GM12878 (cell line): ENCODE measurements around the gene HMGN4. TPM values are rescaled to one million over a fixed set of nuclear protein-coding genes. Genes with fewer than 3 reads are reported as not detected.

Experiments used
- ATF7 ChIP-seq: fragments of 450-650 bp; IDR thresholded peaks from 2 replicates; pipeline ENCODE4 v1.6.1; 2016; ENCODE audit warnings: low read depth, mild to moderate bottlenecking
- BHLHE40 ChIP-seq, 2 experiments: fragments of 450-650 bp in 1 of 2; IDR thresholded peaks; 2 replicates each; pipeline ENCODE4 v1.6.1; 2011 to 2017; ENCODE audit warnings: low read depth in 2 of 2, borderline replicate concordance in 1 of 2, improper control_type of control experiment in 1 of 2, low read length in 1 of 2, mild to moderate bottlenecking in 1 of 2
- BMI1 ChIP-seq: fragments of 450-650 bp; IDR thresholded peaks from 2 replicates; pipeline ENCODE4 v1.6.1; 2016; ENCODE audit warnings: mild to moderate bottlenecking, moderate library complexity, borderline replicate concordance
- CBFB ChIP-seq: IDR thresholded peaks from 2 replicates; pipeline ENCODE4 v1.6.1; 2016; ENCODE audit warnings: antibody characterized with exemption, low read depth
- CTCF ChIP-seq, 3 experiments: IDR thresholded peaks in 2 of 3; conservative IDR thresholded peaks in 1 of 3; 2 replicates each; pipeline ENCODE4 v1.5.1; 2011; ENCODE audit warnings: low read depth in 3 of 3, low read length in 3 of 3, mild to moderate bottlenecking in 3 of 3, control low read depth in 2 of 3, moderate library complexity in 2 of 3, inconsistent platforms in 1 of 3, mixed read lengths in 1 of 3; ENCODE audit not compliant: control insufficient read depth in 2 of 3, insufficient read depth in 1 of 3; ENCODE audit errors: extremely low read depth in 1 of 3
- EED ChIP-seq: sonication (generic); IDR thresholded peaks from 2 replicates; pipeline ENCODE4 v1.6.1; 2016; ENCODE audit warnings: antibody characterized with exemption, low read depth
- ELK1 ChIP-seq: IDR thresholded peaks from 2 replicates; pipeline ENCODE4 v1.6.1; 2012; ENCODE audit warnings: low read depth, low read length, improper control_type of control experiment
- HCFC1 ChIP-seq: fragments of 150-350 bp; IDR thresholded peaks from 2 replicates; pipeline ENCODE4 v1.6.1; 2014; ENCODE audit warnings: low read length
- LARP7 ChIP-seq: fragments of 450-650 bp; IDR thresholded peaks from 2 replicates; pipeline ENCODE4 v1.6.1; 2017; ENCODE audit warnings: mild to moderate bottlenecking
- MEF2B ChIP-seq: fragments of 450-650 bp; IDR thresholded peaks from 2 replicates; pipeline ENCODE4 v1.6.1; 2018; ENCODE audit warnings: mild to moderate bottlenecking, moderate library complexity; ENCODE audit not compliant: partially characterized antibody, poor library complexity, severe bottlenecking
- MTA2 ChIP-seq: fragments of 450-650 bp; IDR thresholded peaks from 2 replicates; pipeline ENCODE4 v1.6.1; 2016; ENCODE audit warnings: low read depth, mild to moderate bottlenecking, moderate library complexity
- NBN ChIP-seq: fragments of 450-650 bp; IDR thresholded peaks from 2 replicates; pipeline ENCODE4 v1.6.1; 2016
- NR2F1 ChIP-seq: fragments of 450-650 bp; conservative IDR thresholded peaks from 2 replicates; pipeline ENCODE4 v1.6.1; 2017; ENCODE audit warnings: mild to moderate bottlenecking
- PBX3 ChIP-seq: IDR thresholded peaks from 2 replicates; pipeline ENCODE4 v1.6.1; 2011; ENCODE audit warnings: mild to moderate bottlenecking, low read depth, low read length, moderate library complexity; ENCODE audit not compliant: insufficient replicate concordance
- POLR2A ChIP-seq: IDR thresholded peaks from 2 replicates; pipeline ENCODE4 v1.6.1; 2011; ENCODE audit warnings: low read depth, mild to moderate bottlenecking, low read length
- POLR2AphosphoS2 ChIP-seq: IDR thresholded peaks from 2 replicates; pipeline ENCODE4 v1.6.1; 2011; ENCODE audit warnings: low read depth, mild to moderate bottlenecking, low read length, improper control_type of control experiment, moderate library complexity
- POLR2AphosphoS5 ChIP-seq: IDR thresholded peaks from 2 replicates; pipeline ENCODE4 v1.6.1; 2011; ENCODE audit warnings: mild to moderate bottlenecking, low read length, inconsistent platforms
- RBBP5 ChIP-seq: fragments of 200-600 bp; sonication (generic); conservative IDR thresholded peaks from 2 replicates; pipeline ENCODE4 v1.6.1; 2016
- RUNX3 ChIP-seq: IDR thresholded peaks from 2 replicates; pipeline ENCODE4 v1.6.1; 2012; ENCODE audit warnings: low read length, inconsistent platforms
- SIN3A ChIP-seq: IDR thresholded peaks from 2 replicates; pipeline ENCODE4 v1.6.1; 2012; ENCODE audit warnings: low read depth, low read length, improper control_type of control experiment
- SMAD5 ChIP-seq: IDR thresholded peaks from 2 replicates; pipeline ENCODE4 v1.6.1; 2016; ENCODE audit warnings: antibody characterized with exemption, low read depth
- SMARCA5 ChIP-seq: fragments of 450-650 bp; IDR thresholded peaks from 2 replicates; pipeline ENCODE4 v1.6.1; 2017; ENCODE audit warnings: mild to moderate bottlenecking
- SMC3 ChIP-seq: IDR thresholded peaks from 2 replicates; pipeline ENCODE4 v1.6.1; 2011; ENCODE audit warnings: low read length, improper control_type of control experiment, borderline replicate concordance
- SUPT20H ChIP-seq: IDR thresholded peaks from 2 replicates; pipeline ENCODE4 v1.6.1; 2011; ENCODE audit warnings: low read depth, mild to moderate bottlenecking, low read length, moderate library complexity, borderline replicate concordance; ENCODE audit not compliant: control insufficient read depth
- TAF1 ChIP-seq: IDR thresholded peaks from 2 replicates; pipeline ENCODE4 v1.6.1; 2011; ENCODE audit warnings: mild to moderate bottlenecking, low read depth, low read length, borderline replicate concordance
- YY1 ChIP-seq: IDR thresholded peaks from 2 replicates; pipeline ENCODE4 v1.6.1; 2011; ENCODE audit warnings: low read depth, mild to moderate bottlenecking, low read length
- polyA plus RNA-seq, 11 experiments: library from polyadenylated mRNA; depleted of rRNA in 4 of 11; unstranded in 6 of 11; stranded (reverse) in 5 of 11; fragments of >200 nt; fragmentation: Nextera tagmentation in 4 of 11; fragmentation: Illumina TruSeq in 1 of 11; extraction: Ambion mirVana in 4 of 11; extraction: Trizol in 1 of 11; gene quantifications; 1 replicate in 1 of 11; 2 replicates in 10 of 11; pipeline versions ENCODE4 v1.2.1 to v1.2.3, GENCODE V29; 2011 to 2016; ENCODE audit warnings: inconsistent platforms in 2 of 11, missing spikeins in 2 of 11, low read depth in 1 of 11
- total RNA-seq, 4 experiments: library from RNA; depleted of rRNA in 3 of 4; stranded (reverse); fragments of >200 nt in 3 of 4; fragmentation: Illumina TruSeq in 1 of 4; extraction: Trizol in 1 of 4; gene quantifications; 2 replicates each; pipeline versions ENCODE4 v1.2.1 to v1.2.3, GENCODE V29; 2013 to 2021
- TF ChIP-seq, protein P1 (sequence below): IDR thresholded peaks from 2 replicates; pipeline ENCODE4 v1.6.1; 2011; ENCODE audit warnings: borderline replicate concordance, low read depth, mild to moderate bottlenecking, moderate library complexity, low read length; ENCODE audit not compliant: insufficient read depth, poor library complexity, severe bottlenecking

Gene HMGN4
- total and polyA plus RNA-seq, 10 of the 15 experiments (the other 5 are each of a cell fraction or from before 2014, with no cell fraction given): 26.7 to 99.1 (median 76.7) TPM

DNA sequence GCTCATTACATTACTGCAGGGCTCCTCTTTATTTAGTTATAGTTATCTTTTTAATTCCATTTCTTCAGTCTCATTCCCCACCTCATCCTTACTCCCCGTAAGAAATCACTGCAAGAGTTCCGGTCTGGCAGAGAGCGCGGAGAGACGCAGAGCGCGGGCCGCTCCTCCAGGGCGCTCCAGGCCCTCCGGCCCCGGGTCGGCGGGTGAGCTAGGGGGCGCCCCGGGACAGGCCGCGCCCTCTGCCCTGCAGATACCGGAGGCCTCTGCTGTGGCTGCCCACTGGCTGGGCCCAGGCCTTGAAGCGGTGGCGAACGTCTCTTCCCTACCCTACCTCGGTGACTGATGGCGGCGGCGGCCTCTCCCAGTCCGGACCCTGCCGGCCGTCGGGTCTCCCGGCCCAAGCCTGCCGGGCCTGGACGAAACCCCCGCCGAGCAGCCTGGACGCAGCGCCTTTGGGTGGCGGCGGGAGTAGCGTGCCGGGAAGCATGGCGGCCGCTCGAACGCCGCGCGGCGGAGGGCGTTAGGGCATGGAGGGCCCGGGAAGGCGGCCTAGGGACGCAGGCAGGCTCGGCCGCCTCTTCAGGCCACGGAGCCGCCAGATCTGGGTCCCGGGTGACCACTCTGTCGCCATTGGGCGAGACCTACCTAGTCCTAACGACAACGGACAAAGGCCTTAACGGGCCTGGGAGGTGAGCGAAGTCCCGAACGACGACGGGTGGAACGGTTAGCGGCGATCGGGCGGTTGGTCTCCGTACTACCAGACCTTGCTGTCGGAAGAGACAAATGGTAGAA, 16.4 kb upstream of the HMGN4 start (continued):
- no peak for TF ChIP-seq ATF7
- 0 out of 2 replicates have a peak, but pooled peaks have one; percentile 12 for TF ChIP-seq HCFC1
- TF ChIP-seq BHLHE40 (IDR thresholded peaks at IDR 0.05; ENCODE audit: borderline replicate concordance in 1 of 2, low read depth in 2 of 2, low read length in 1 of 2): peak; percentile 8 to 66; a peak in 2 of 4 replicates
- peak; percentile 61; the same call in 1 of the 2 replicates for TF ChIP-seq POLR2AphosphoS5
- TF ChIP-seq LARP7: peak; percentile 93; the same call in 1 of the 2 replicates
- TF ChIP-seq SUPT20H: no peak
- peak; percentile 88 for TF ChIP-seq NR2F1
- no peak for TF ChIP-seq BMI1
- peak; percentile 62; the same call in 1 of the 2 replicates for TF ChIP-seq TAF1
- peak; percentile 32; the same call in 1 of the 2 replicates for TF ChIP-seq EED
- no peak for TF ChIP-seq MTA2
- no peak for TF ChIP-seq ELK1
- TF ChIP-seq, protein P1, sequence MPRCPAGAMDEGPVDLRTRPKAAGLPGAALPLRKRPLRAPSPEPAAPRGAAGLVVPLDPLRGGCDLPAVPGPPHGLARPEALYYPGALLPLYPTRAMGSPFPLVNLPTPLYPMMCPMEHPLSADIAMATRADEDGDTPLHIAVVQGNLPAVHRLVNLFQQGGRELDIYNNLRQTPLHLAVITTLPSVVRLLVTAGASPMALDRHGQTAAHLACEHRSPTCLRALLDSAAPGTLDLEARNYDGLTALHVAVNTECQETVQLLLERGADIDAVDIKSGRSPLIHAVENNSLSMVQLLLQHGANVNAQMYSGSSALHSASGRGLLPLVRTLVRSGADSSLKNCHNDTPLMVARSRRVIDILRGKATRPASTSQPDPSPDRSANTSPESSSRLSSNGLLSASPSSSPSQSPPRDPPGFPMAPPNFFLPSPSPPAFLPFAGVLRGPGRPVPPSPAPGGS: no peak
- TF ChIP-seq RUNX3: peak; percentile 24; the same call in 1 of the 2 replicates
- TF ChIP-seq SMARCA5: peak; percentile 80
- TF ChIP-seq YY1: peak; percentile 90
- TF ChIP-seq CBFB: no peak
- TF ChIP-seq SMAD5: no peak; the same call in 1 of the 2 replicates
- peak; percentile 61; the same call in 1 of the 2 replicates for TF ChIP-seq SIN3A
- TF ChIP-seq NBN: no peak
- TF ChIP-seq CTCF (IDR thresholded peaks at IDR 0.05 in 2 of 3, conservative IDR thresholded peaks at IDR 0.05 in 1 of 3; ENCODE audit: control insufficient read depth in 2 of 3, extremely low read depth in 1 of 3, insufficient read depth in 1 of 3, low read depth in 3 of 3, low read length in 3 of 3): peak; percentile 39 to 47 (median 44); a peak in 4 of 6 replicates
- no peak for TF ChIP-seq RBBP5
- TF ChIP-seq POLR2AphosphoS2: no peak
- TF ChIP-seq POLR2A: peak; percentile 87
- TF ChIP-seq SMC3: no peak
- no peak for TF ChIP-seq PBX3
- TF ChIP-seq MEF2B: peak; percentile 14
